SW480 (cell line): ENCODE data around the gene GTF3C4.

Experiments
- DNase-seq: peaks from one replicate; pipeline ENCODE4 v3.0.0-alpha.2; 2016; ENCODE audit warnings: low spot score

Gene GTF3C4

DNA sequence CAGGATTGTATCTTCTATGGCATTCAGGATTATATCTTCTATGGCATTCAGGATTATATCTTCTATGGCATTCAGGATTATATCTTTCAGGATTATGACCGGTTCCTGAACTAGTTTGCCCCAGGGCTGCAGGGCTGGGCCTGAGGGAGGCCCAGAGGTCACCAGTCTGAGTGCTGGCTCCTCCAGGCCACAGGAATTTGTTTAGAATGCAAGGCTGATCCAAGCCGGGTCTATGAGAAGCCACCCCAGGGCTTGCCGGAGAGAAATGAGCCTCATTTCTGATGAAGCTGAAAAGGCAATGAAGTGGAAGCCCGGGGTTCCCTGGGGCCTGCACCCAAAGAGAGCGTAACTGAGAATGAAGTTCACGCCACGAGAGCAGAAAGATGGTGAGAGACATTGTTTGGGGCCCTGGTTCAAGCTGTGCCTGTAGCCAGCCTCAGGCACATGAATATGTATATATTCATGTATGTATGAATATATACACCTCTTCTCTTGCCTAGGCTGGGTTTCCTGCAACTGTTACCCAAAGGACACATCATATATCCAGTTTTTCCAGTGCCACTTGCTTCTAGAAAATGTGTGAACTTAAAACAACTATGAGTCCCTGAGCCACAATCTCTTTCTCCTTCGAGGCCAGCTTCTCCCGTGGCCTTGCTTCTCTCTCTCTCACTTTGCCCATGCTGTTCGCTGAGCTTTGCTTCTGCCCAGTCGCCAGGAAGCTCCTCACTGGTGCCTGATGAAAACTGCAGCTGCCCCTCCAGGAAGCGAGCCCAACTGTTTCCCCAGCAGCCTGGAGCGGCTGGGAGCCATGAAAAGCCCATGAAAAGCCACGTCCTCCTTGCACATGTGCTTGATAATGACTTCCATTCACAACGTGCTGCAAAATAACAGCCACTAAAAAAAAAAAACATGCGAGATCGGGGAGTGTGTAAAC, 62.3 kb downstream of the GTF3C4 start:
- no peak for DNase-seq

- DNase-seq, result no peak
Observed at GRCh38 chr9:132733260-132733815, 63.1 kb downstream of the GTF3C4 start.

GRCh38 chr9:132739710-132740310, 69.5 kb downstream of the GTF3C4 start:
- DNase-seq, result no peak

DNA sequence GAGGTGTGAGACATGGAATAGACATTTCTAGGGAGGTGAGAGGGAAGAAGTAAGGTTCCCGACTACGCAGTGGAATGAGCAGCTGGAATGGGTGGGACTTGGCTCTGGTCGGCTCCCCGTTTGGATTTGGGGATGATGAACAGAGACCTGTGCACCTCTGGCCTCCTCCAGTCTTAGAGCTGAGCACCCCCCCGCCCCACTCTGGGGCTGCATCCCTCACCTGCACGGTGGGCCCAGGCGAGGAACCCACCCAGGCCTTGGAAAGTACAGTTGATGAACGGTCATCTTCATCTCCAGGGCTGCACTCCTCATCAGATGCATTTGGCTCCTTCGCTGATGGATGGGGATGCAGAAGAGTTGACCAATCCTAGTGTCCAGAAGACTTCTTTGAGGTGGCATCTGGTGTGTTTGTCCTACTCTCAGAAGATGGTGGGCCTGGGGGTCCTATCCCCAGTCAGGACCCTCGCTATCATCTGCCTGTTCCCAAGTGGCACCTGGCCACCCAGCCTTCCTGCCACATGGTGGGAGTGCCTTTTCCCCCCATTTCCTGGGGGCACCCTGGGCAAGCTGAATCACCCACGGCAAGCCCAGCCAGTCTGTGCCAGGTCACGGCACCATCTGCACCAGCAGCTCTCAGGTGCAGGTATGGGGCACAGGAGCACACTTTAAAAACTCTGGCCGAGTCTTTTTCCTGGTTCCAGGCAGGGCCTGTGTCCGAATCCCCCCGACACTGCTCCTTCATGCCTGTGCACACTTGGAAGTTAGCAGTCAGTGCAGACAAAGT, 70.5 kb downstream of the GTF3C4 start:
- DNase-seq, result no peak

DNA sequence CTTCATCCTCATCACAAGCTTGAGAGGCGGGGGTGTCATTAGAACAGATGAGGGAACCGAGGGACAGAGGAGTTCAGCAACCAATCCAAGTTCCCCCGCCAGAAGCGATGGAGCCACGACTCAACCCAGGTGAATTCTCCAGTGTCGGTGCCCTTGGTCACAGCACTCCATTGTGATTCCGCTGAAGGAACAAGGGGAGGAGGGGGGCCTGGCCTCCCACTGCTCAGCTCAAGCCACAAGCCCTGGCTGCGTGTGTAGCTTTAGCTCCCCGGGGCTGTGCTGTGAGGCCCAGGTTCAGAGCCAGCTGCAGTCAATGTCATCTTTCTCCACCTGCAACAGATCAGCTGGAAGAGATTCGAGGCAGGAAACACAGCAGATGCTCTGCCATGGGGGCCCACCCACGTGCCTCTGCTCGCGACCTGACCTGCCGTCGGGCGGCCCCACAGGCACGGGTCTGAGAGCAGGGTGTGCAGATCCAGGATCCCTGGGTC, 72.6 kb downstream of the GTF3C4 start:
- no peak for DNase-seq

- DNase-seq, result no peak
Observed at GRCh38 chr9:132743931-132744479, 73.7 kb downstream of the GTF3C4 start.
